SH-SY5Y (cell line): ENCODE results near the gene DLGAP3.

ENCODE experiments used
- GATA2 ChIP-seq: IDR thresholded peaks from 2 replicates; pipeline ENCODE4 v1.6.1; 2011; ENCODE audit warnings: mild to moderate bottlenecking, low read depth, low read length
- GATA3 ChIP-seq: IDR thresholded peaks from 2 replicates; pipeline ENCODE4 v1.6.1; 2011; ENCODE audit warnings: low read depth, mild to moderate bottlenecking, low read length, moderate library complexity

DNA sequence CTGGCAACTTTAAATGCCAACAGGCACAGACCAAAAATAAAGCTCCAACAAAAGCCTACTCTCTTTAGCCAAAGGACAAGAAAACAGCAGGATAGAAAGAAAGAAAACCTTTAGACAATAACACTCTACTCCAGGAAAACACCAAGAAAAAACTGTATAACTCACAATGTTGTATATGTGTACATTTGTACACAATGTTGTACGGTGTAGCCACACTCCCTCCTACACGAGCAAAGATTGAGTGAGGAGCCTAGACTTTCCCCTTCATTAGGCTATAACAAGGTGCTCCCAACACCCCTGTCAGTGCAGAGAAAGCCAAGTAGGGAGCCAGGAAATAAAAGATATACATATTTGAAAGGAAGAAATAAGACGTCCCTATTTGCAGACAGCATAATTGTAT lies 112.7 kb downstream of the DLGAP3 start:
- TF ChIP-seq GATA3 (no peak), GATA2 (no peak)
